Mucosa of rectum (tissue), 2 donors: ENCODE measurements around the gene PKNOX1.
"Not testable (repeated sequence)": the region's sequence is repeated elsewhere in the genome, so short reads cannot be mapped to it uniquely, and the experiment has no call there.

ENCODE experiments used
- H3K27ac ChIP-seq, 2 donors: one replicate each; pipeline ENCODE4 v1.7.0; 2013; ENCODE audit warnings: inconsistent platforms in 2 of 2, low read depth in 2 of 2, low read length in 2 of 2
- H3K27me3 ChIP-seq, 2 donors: one replicate each; pipeline ENCODE4 v1.7.0; 2013; ENCODE audit warnings: low read length in 2 of 2; ENCODE audit not compliant: control insufficient read depth in 2 of 2, insufficient read depth in 2 of 2
- H3K36me3 ChIP-seq, 2 donors: one replicate each; pipeline ENCODE4 v1.7.0; 2013; ENCODE audit warnings: low read length in 2 of 2; ENCODE audit not compliant: control insufficient read depth in 2 of 2, insufficient read depth in 2 of 2
- H3K4me1 ChIP-seq, 2 donors: one replicate each; pipeline ENCODE4 v1.7.0; 2013; ENCODE audit warnings: low read length in 2 of 2, mild to moderate bottlenecking in 1 of 2; ENCODE audit not compliant: control insufficient read depth in 2 of 2, insufficient read depth in 2 of 2
- H3K4me3 ChIP-seq, 2 donors: one replicate each; pipeline ENCODE4 v1.7.0; 2013; ENCODE audit warnings: low read length in 2 of 2
- H3K9ac ChIP-seq, 2 donors: one replicate each; pipeline ENCODE4 v1.7.0; 2013; ENCODE audit warnings: low read length in 2 of 2, low read depth in 1 of 2, mild to moderate bottlenecking in 1 of 2
- H3K9me3 ChIP-seq, 2 donors: one replicate each; pipeline ENCODE4 v1.7.0; 2013; ENCODE audit warnings: low read length in 2 of 2; ENCODE audit not compliant: control insufficient read depth in 2 of 2
- donor health status: healthy.
- donor health status: Normal muscosa, but diverticular disease.

Gene PKNOX1

GRCh38 chr21:43001316-43001715, 27.0 kb downstream of the PKNOX1 start:
- Histone ChIP-seq H3K27ac (no peak overlapping the region), H3K36me3 (peaks cover 3 to 15% of the 10 kb centered on the region in 2 donors), H3K4me3 (no peak overlapping the region), H3K9ac (no peak overlapping the region), H3K9me3 (no peaks in the 10 kb centered on the region), H3K4me1 (no peaks in the 10 kb centered on the region), H3K27me3 (no peaks in the 10 kb centered on the region)

GRCh38 chr21:43004926-43005325, 30.6 kb downstream of the PKNOX1 start:
- Histone ChIP-seq H3K36me3 (peaks cover 13 to 18% of the 10 kb centered on the region in 2 donors), H3K9ac (no peak overlapping the region), H3K27me3 (no peaks in the 10 kb centered on the region), H3K4me1 (no peaks in the 10 kb centered on the region), H3K9me3 (no peaks in the 10 kb centered on the region), H3K27ac (no peak overlapping the region), H3K4me3 (no peak overlapping the region)

GRCh38 chr21:43005635-43006034, 31.3 kb downstream of the PKNOX1 start:
- Histone ChIP-seq H3K9ac (no peak overlapping the region), H3K27ac (no peak overlapping the region), H3K4me1 (no peaks in the 10 kb centered on the region), H3K9me3 (no peaks in the 10 kb centered on the region), H3K27me3 (no peaks in the 10 kb centered on the region), H3K4me3 (no peak overlapping the region), H3K36me3 (peaks cover 14 to 18% of the 10 kb centered on the region in 2 donors)

GRCh38 chr21:43006051-43006873, 31.9 kb downstream of the PKNOX1 start:
- H3K9ac ChIP-seq, H3K4me1 ChIP-seq, H3K27me3 ChIP-seq, H3K27ac ChIP-seq, H3K4me3 ChIP-seq, H3K9me3 ChIP-seq: not testable (repeated sequence)
- H3K36me3 ChIP-seq, result peaks cover 15 to 18% of the 10 kb centered on the region in 2 donors

GRCh38 chr21:43006874-43007208, 32.5 kb downstream of the PKNOX1 start:
- peaks cover 19 to 20% of the 10 kb centered on the region in 2 donors for H3K36me3 ChIP-seq
- no peak overlapping the region for H3K9ac ChIP-seq
- no peak overlapping the region for H3K4me3 ChIP-seq
- no peaks in the 10 kb centered on the region for H3K27me3 ChIP-seq
- H3K9me3 ChIP-seq, result no peaks in the 10 kb centered on the region
- no peak overlapping the region for H3K27ac ChIP-seq
- H3K4me1 ChIP-seq, result no peaks in the 10 kb centered on the region

- Histone ChIP-seq H3K9me3 (no peaks in the 10 kb centered on the region), H3K36me3 (peaks cover 18 to 37% of the 10 kb centered on the region in 2 donors), H3K27ac (no peak overlapping the region), H3K4me3 (no peak overlapping the region), H3K4me1 (no peaks in the 10 kb centered on the region), H3K27me3 (no peaks in the 10 kb centered on the region), H3K9ac (no peak overlapping the region)
Observed at GRCh38 chr21:43012596-43012995, 38.2 kb downstream of the PKNOX1 start.

- no peak overlapping the region for H3K27ac ChIP-seq
- H3K27me3 ChIP-seq, result no peaks in the 10 kb centered on the region
- no peak overlapping the region for H3K4me3 ChIP-seq
- no peaks in the 10 kb centered on the region for H3K9me3 ChIP-seq
- H3K36me3 ChIP-seq, result peaks cover 26 to 30% of the 10 kb centered on the region in 2 donors
- H3K9ac ChIP-seq, result no peak overlapping the region
- H3K4me1 ChIP-seq, result no peaks in the 10 kb centered on the region
Observed at GRCh38 chr21:43015906-43016540, 41.7 kb downstream of the PKNOX1 start.

- H3K9me3 ChIP-seq, result no peaks in the 10 kb centered on the region
- no peak overlapping the region for H3K9ac ChIP-seq
- no peak overlapping the region for H3K4me3 ChIP-seq
- H3K4me1 ChIP-seq, result no peaks in the 10 kb centered on the region
- peaks cover 30 to 34% of the 10 kb centered on the region in 2 donors for H3K36me3 ChIP-seq
- H3K27me3 ChIP-seq, result no peaks in the 10 kb centered on the region
- H3K27ac ChIP-seq, result no peak overlapping the region
Observed at GRCh38 chr21:43016728-43017127, 42.4 kb downstream of the PKNOX1 start.

GRCh38 chr21:43018519-43018918, 44.2 kb downstream of the PKNOX1 start:
- no peak overlapping the region for H3K27ac ChIP-seq
- peaks cover 35 to 38% of the 10 kb centered on the region in 2 donors for H3K36me3 ChIP-seq
- H3K9ac ChIP-seq, result no peak overlapping the region
- H3K4me3 ChIP-seq, result no peak overlapping the region
- no peaks in the 10 kb centered on the region for H3K27me3 ChIP-seq
- no peaks in the 10 kb centered on the region for H3K4me1 ChIP-seq
- no peaks in the 10 kb centered on the region for H3K9me3 ChIP-seq

- H3K27me3 ChIP-seq, result no peaks in the 10 kb centered on the region
- H3K27ac ChIP-seq, result no peak overlapping the region
- H3K9ac ChIP-seq, result no peak overlapping the region
- no peaks in the 10 kb centered on the region for H3K9me3 ChIP-seq
- peaks cover 43 to 44% of the 10 kb centered on the region in 2 donors for H3K36me3 ChIP-seq
- H3K4me1 ChIP-seq, result no peaks in the 10 kb centered on the region
- H3K4me3 ChIP-seq, result no peak overlapping the region
Observed at GRCh38 chr21:43020177-43020576, 45.8 kb downstream of the PKNOX1 start.
